Suprapubic skin (tissue), 4 donors: ENCODE results near the gene SEMA3G.

Source experiments
- CTCF ChIP-seq, 2 donors: fragments of 200-600 bp in 1 of 2; fragments of 450-650 bp in 1 of 2; sonication (generic) in 1 of 2; IDR thresholded peaks; one replicate each; pipeline ENCODE4 v1.5.1; 2016 to 2019; ENCODE audit warnings: antibody characterized with exemption in 2 of 2, mild to moderate bottlenecking in 1 of 2, moderate library complexity in 1 of 2
- EP300 ChIP-seq: sonication (generic); formaldehyde crosslinking; IDR thresholded peaks from one replicate; pipeline ENCODE4 v1.6.1; 2017; ENCODE audit warnings: antibody characterized with exemption
- POLR2A ChIP-seq, 2 donors: fragments of 450-650 bp; IDR thresholded peaks; one replicate each; pipeline ENCODE4 v1.6.1; 2017; ENCODE audit warnings: antibody characterized with exemption in 2 of 2, mild to moderate bottlenecking in 2 of 2, moderate library complexity in 2 of 2
- POLR2AphosphoS5 ChIP-seq, 3 donors: sonication (generic); formaldehyde crosslinking; IDR thresholded peaks; one replicate each; pipeline ENCODE4 v1.6.1; 2017; ENCODE audit warnings: antibody characterized with exemption in 3 of 3

GRCh38 chr3:52408466-52408865 lies 36.4 kb downstream of the SEMA3G start:
- TF ChIP-seq CTCF (IDR thresholded peaks at IDR 0.05) (no peak), POLR2A (IDR thresholded peaks at IDR 0.05) (no peak), POLR2AphosphoS5 (IDR thresholded peaks at IDR 0.05) (no peak), EP300 (no peak)
